HG03066 (cell line): Measurements from ENCODE around the gene KRTAP10-11.
"Not testable (repeated sequence)": the region's sequence is repeated elsewhere in the genome, so short reads cannot be mapped to it uniquely, and the experiment has no call there.

ENCODE experiments used
- ATAC-seq: cut with Tn5 transposase; IDR thresholded peaks from one replicate; pipeline ENCODE4 v1.9.1; 2021; ENCODE audit warnings: low read depth; ENCODE audit not compliant: unreplicated experiment

KRTAP10-11 gene

GRCh38 chr21:44658913-44659595, 12.8 kb downstream of the KRTAP10-11 start:
- ATAC-seq = no peak

GRCh38 chr21:44661567-44661966, 15.4 kb downstream of the KRTAP10-11 start:
- not testable (repeated sequence) for ATAC-seq

GRCh38 chr21:44664691-44665090, 18.5 kb downstream of the KRTAP10-11 start:
- ATAC-seq = no peak

GRCh38 chr21:44666401-44667320, 20.4 kb downstream of the KRTAP10-11 start, which contains the start of gene KRTAP12-2:
Gene KRTAP12-2 (minus strand): TSS chr21:44666927. CDS start chr21:44666886, 41 bp downstream.
- no peak for ATAC-seq

GRCh38 chr21:44667612-44668011, 21.4 kb downstream of the KRTAP10-11 start:
- ATAC-seq = no peak

GRCh38 chr21:44670642-44671432, 24.6 kb downstream of the KRTAP10-11 start:
- no peak for ATAC-seq

GRCh38 chr21:44671911-44672310, 25.7 kb downstream of the KRTAP10-11 start:
- no peak for ATAC-seq

- ATAC-seq = no peak
These were observed 31.7 kb downstream of the KRTAP10-11 start for GRCh38 chr21:44677881-44678280.

- no peak for ATAC-seq
These were observed 34.9 kb downstream of the KRTAP10-11 start for GRCh38 chr21:44681152-44681551.

GRCh38 chr21:44681861-44682579, 35.8 kb downstream of the KRTAP10-11 start, which contains the start of gene KRTAP12-1:
Gene KRTAP12-1 (minus strand): TSS chr21:44682163. CDS start chr21:44682123, 40 bp downstream.
- no peak for ATAC-seq

GRCh38 chr21:44682580-44683151, 36.5 kb downstream of the KRTAP10-11 start:
- no peak for ATAC-seq

- ATAC-seq = no peak
These were observed 37.9 kb downstream of the KRTAP10-11 start for GRCh38 chr21:44684077-44684476.

- no peak for ATAC-seq
These were observed 38.3 kb downstream of the KRTAP10-11 start for GRCh38 chr21:44684483-44684882.

- not testable (repeated sequence) for ATAC-seq
These were observed 38.8 kb downstream of the KRTAP10-11 start for GRCh38 chr21:44685050-44685449.

- ATAC-seq = no peak
These were observed 40.0 kb downstream of the KRTAP10-11 start for GRCh38 chr21:44686000-44686781.

GRCh38 chr21:44686843-44687561, 40.8 kb downstream of the KRTAP10-11 start:
- ATAC-seq = no peak

- ATAC-seq = no peak
These were observed 41.5 kb downstream of the KRTAP10-11 start for GRCh38 chr21:44687671-44688070.

GRCh38 chr21:44689740-44690139, 43.5 kb downstream of the KRTAP10-11 start:
- ATAC-seq = not testable (repeated sequence)
